Cardiac fibroblast (primary cell): ENCODE measurements around the gene UVSSA.

Source experiments
- DNase-seq, 2 donors: peaks; one replicate each; pipeline versions ENCODE4 v3.0.0 to v3.0.0-alpha.2; 2010; ENCODE audit warnings: low read depth in 2 of 2
- H3K4me3 ChIP-seq, 2 donors: replicated peaks in 1 of 2; 1 replicate in 1 of 2; 2 replicates in 1 of 2; pipeline ENCODE4 v1.5.1; 2011; ENCODE audit warnings: low read depth in 2 of 2, low read length in 2 of 2, mild to moderate bottlenecking in 2 of 2, moderate library complexity in 1 of 2
- CTCF ChIP-seq: IDR thresholded peaks from one replicate; pipeline ENCODE4 v1.5.1; 2011; ENCODE audit warnings: low read depth, mild to moderate bottlenecking, low read length, inconsistent platforms

The UVSSA gene

GRCh38 chr4:1305261-1305711 lies 41.7 kb upstream of the UVSSA start:
- no peak for TF ChIP-seq CTCF
- no peak overlapping the region for H3K4me3 ChIP-seq
- DNase-seq, result no peak

- no peak for TF ChIP-seq CTCF
- no peak overlapping the region for H3K4me3 ChIP-seq
- no peak for DNase-seq
Measured at GRCh38 chr4:1305781-1306455, 41.1 kb upstream of the UVSSA start.

- no peak overlapping the region for H3K4me3 ChIP-seq
- DNase-seq, result no peak
- TF ChIP-seq CTCF, result no peak
Measured at GRCh38 chr4:1307951-1308735, 38.9 kb upstream of the UVSSA start.

- DNase-seq, result peak; percentile 90 to 97
- H3K4me3 ChIP-seq, result peak overlapping the region; percentile 49 to 51
- no peak for TF ChIP-seq CTCF
Measured at GRCh38 chr4:1309261-1310010, 37.6 kb upstream of the UVSSA start.

- H3K4me3 ChIP-seq, result peak overlapping the region; percentile 49 to 51
- no peak for TF ChIP-seq CTCF
Measured at GRCh38 chr4:1310031-1310795, 36.8 kb upstream of the UVSSA start.

More at GRCh38 chr4:1310031-1310795, 36.8 kb upstream of the UVSSA start:
- DNase-seq, result peak in 1 of 2 donors; percentile 24
